Mesendoderm (in vitro differentiated cells): ENCODE results near the gene ZBTB7C.
A peak's percentile ranks its signal among the peaks of the same experiment; 100 is the strongest.

ENCODE experiments used
- DNase-seq: peaks from one replicate; pipeline ENCODE4 v3.0.0; 2013
- H2AK5ac ChIP-seq: 2 replicates; pipeline ENCODE4 v1.6.1; 2013; ENCODE audit warnings: low read length, inconsistent platforms
- H2BK120ac ChIP-seq: 2 replicates; pipeline ENCODE4 v1.6.1; 2013; ENCODE audit warnings: low read depth, mild to moderate bottlenecking, low read length, moderate library complexity, mixed read lengths
- H2BK15ac ChIP-seq: replicated peaks from 2 replicates; pipeline ENCODE4 v1.6.1; 2013; ENCODE audit warnings: low read depth, mild to moderate bottlenecking, moderate library complexity
- H2BK5ac ChIP-seq: 2 replicates; pipeline ENCODE4 v1.6.1; 2013; ENCODE audit warnings: low read length, inconsistent platforms
- H3K18ac ChIP-seq: 2 replicates; pipeline ENCODE4 v1.6.1; 2013; ENCODE audit warnings: mild to moderate bottlenecking, low read length, mixed read lengths
- H3K23ac ChIP-seq: one replicate; pipeline ENCODE4 v1.6.1; 2013; ENCODE audit warnings: low read length
- H3K27ac ChIP-seq: 2 replicates; pipeline ENCODE4 v1.5.1; 2013; ENCODE audit warnings: low read depth, mild to moderate bottlenecking, inconsistent platforms, low read length, moderate library complexity
- H3K27me3 ChIP-seq: 2 replicates; pipeline ENCODE4 v1.6.1; 2013; ENCODE audit warnings: low read length, control low read depth, mild to moderate bottlenecking, inconsistent platforms; ENCODE audit not compliant: insufficient read depth, poor library complexity
- H3K36me3 ChIP-seq: 2 replicates; pipeline ENCODE4 v1.6.1; 2013; ENCODE audit warnings: low read length, inconsistent platforms; ENCODE audit not compliant: control insufficient read depth, insufficient read depth
- H3K4ac ChIP-seq: one replicate; pipeline ENCODE4 v1.6.1; 2013; ENCODE audit warnings: low read depth, mild to moderate bottlenecking, low read length, moderate library complexity
- H3K4me1 ChIP-seq: 2 replicates; pipeline ENCODE4 v1.6.1; 2013; ENCODE audit warnings: low read depth, low read length, inconsistent platforms; ENCODE audit not compliant: control insufficient read depth
- H3K4me2 ChIP-seq: 2 replicates; pipeline ENCODE4 v1.6.1; 2013; ENCODE audit warnings: low read length
- H3K4me3 ChIP-seq: 2 replicates; pipeline ENCODE4 v1.5.1; 2013; ENCODE audit warnings: mild to moderate bottlenecking, low read length
- H3K56ac ChIP-seq: one replicate; pipeline ENCODE4 v1.6.1; 2013; ENCODE audit warnings: low read length
- H3K79me1 ChIP-seq: 2 replicates; pipeline ENCODE4 v1.6.1; 2013; ENCODE audit warnings: low read length, inconsistent platforms
- H3K79me2 ChIP-seq: 2 replicates; pipeline ENCODE4 v1.6.1; 2013; ENCODE audit warnings: mild to moderate bottlenecking, low read length; ENCODE audit not compliant: control insufficient read depth, insufficient read depth
- H3K9ac ChIP-seq: 2 replicates; pipeline ENCODE4 v1.6.1; 2013; ENCODE audit warnings: low read length, inconsistent platforms
- H4K5ac ChIP-seq: one replicate; pipeline ENCODE4 v1.6.1; 2013; ENCODE audit warnings: low read length
- H4K8ac ChIP-seq: one replicate; pipeline ENCODE4 v1.6.1; 2013; ENCODE audit warnings: low read depth, mild to moderate bottlenecking, control low read depth, low read length, moderate library complexity
- WGBS: extraction: QIAGEN DNeasy Blood & Tissue Kit; methylation state at CpG from one replicate; pipeline ENCODE4 v1.1.7; 2013; ENCODE audit warnings: low lambda C conversion rate, missing lambda C conversion rate; ENCODE audit not compliant: insufficient coverage; ENCODE audit errors: extremely low coverage; 5-methylcytosine and 5-hydroxymethylcytosine counted together

The ZBTB7C gene

GRCh38 chr18:48392268-48392667, 16.9 kb downstream of the ZBTB7C start:
- Histone ChIP-seq H3K27ac (no peak overlapping the region), H3K4me2 (no peak overlapping the region), H4K5ac (no peak overlapping the region), H4K8ac (no peak overlapping the region), H3K79me2 (no peaks in the 10 kb centered on the region), H3K56ac (no peak overlapping the region), H3K4me3 (no peak overlapping the region), H3K79me1 (no peaks in the 10 kb centered on the region), H2BK120ac (no peak overlapping the region), H2AK5ac (no peak overlapping the region), H2BK5ac (no peak overlapping the region), H3K4me1 (no peaks in the 10 kb centered on the region), H3K36me3 (no peaks in the 10 kb centered on the region), H3K23ac (no peak overlapping the region), H3K27me3 (no peaks in the 10 kb centered on the region), H2BK15ac (no peak overlapping the region), H3K9ac (no peak overlapping the region), H3K4ac (no peak overlapping the region), H3K18ac (peak overlapping the region; percentile 2)
- no peak for DNase-seq
- WGBS: no CpG with 5 or more reads among the region's 1 CpG

DNA sequence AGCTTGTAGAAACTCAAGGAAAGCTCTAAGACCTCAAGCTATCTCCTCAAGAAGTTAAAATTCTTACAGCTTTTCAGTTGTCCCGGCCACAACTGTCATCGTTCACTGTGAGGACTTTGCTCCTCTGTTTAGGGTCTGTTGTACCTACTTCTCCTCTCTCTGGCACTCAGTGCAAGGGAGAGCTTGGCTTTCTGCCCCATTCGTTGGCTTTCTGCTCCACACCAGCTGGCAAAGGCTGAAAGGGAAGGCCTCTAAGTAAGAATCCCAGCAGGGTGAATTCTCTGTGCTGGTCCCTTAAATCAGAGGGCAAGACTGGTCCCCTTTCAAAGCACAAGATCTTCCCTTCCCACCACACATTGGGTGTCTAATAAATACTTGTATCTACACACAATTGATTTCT, 17.3 kb downstream of the ZBTB7C start:
- H4K5ac ChIP-seq: no peak overlapping the region
- no peak overlapping the region for H2AK5ac ChIP-seq
- no peaks in the 10 kb centered on the region for H3K36me3 ChIP-seq
- no peak overlapping the region for H3K4me3 ChIP-seq
- H2BK5ac ChIP-seq: no peak overlapping the region
- no peak for DNase-seq
- no peak overlapping the region for H4K8ac ChIP-seq
- no peaks in the 10 kb centered on the region for H3K79me2 ChIP-seq
- H3K23ac ChIP-seq: no peak overlapping the region
- H2BK120ac ChIP-seq: no peak overlapping the region
- H3K79me1 ChIP-seq: no peaks in the 10 kb centered on the region
- no CpG with 5 or more reads among the region's 3 CpGs for WGBS
- H3K18ac ChIP-seq: peak overlapping the region; percentile 45
- no peak overlapping the region for H3K9ac ChIP-seq
- no peak overlapping the region for H3K27ac ChIP-seq
- no peak overlapping the region for H3K56ac ChIP-seq
- H3K4ac ChIP-seq: no peak overlapping the region
- H3K27me3 ChIP-seq: no peaks in the 10 kb centered on the region
- H3K4me2 ChIP-seq: no peak overlapping the region
- H2BK15ac ChIP-seq: no peak overlapping the region
- H3K4me1 ChIP-seq: no peaks in the 10 kb centered on the region

DNA sequence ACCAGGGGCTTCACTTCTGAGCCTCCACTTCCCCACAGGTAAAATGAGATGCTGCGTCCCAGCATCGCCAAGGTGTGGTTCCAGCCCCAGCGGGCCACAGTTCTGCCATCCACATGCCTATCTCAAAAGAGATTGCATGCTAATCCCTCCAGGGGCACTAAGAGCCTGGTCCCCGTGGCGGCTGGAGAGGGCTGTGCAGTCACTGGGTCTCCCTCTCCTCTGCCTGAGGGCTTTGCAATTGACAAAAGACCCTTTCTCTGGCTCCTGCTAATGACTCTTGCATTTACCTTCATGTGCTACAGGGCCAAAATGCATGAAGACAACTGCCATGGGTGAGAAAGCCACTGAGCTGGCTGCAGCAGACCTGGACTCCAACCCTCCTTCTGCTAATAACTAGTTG, 18.5 kb downstream of the ZBTB7C start:
- no peak overlapping the region for H3K4me3 ChIP-seq
- no peak overlapping the region for H2BK15ac ChIP-seq
- H3K23ac ChIP-seq: no peak overlapping the region
- no peak overlapping the region for H3K4me2 ChIP-seq
- H3K4me1 ChIP-seq: no peaks in the 10 kb centered on the region
- no peak overlapping the region for H4K8ac ChIP-seq
- H3K56ac ChIP-seq: no peak overlapping the region
- H2BK120ac ChIP-seq: no peak overlapping the region
- H2AK5ac ChIP-seq: no peak overlapping the region
- H3K79me2 ChIP-seq: no peaks in the 10 kb centered on the region
- no peak overlapping the region for H3K18ac ChIP-seq
- H3K9ac ChIP-seq: no peak overlapping the region
- no peak overlapping the region for H3K27ac ChIP-seq
- H3K36me3 ChIP-seq: no peaks in the 10 kb centered on the region
- H3K79me1 ChIP-seq: no peaks in the 10 kb centered on the region
- DNase-seq: peak; percentile 37
- H2BK5ac ChIP-seq: no peak overlapping the region
- H3K4ac ChIP-seq: no peak overlapping the region
- no peak overlapping the region for H4K5ac ChIP-seq
- no CpG with 5 or more reads among the region's 5 CpGs for WGBS
- no peaks in the 10 kb centered on the region for H3K27me3 ChIP-seq

GRCh38 chr18:48388478-48388877, 20.7 kb downstream of the ZBTB7C start:
- H2AK5ac ChIP-seq: no peak overlapping the region
- no peak overlapping the region for H3K18ac ChIP-seq
- H3K27ac ChIP-seq: no peak overlapping the region
- no peaks in the 10 kb centered on the region for H3K36me3 ChIP-seq
- no CpG with 5 or more reads among the region's 4 CpGs for WGBS
- H3K4me2 ChIP-seq: no peak overlapping the region
- no peak overlapping the region for H3K9ac ChIP-seq
- H3K79me2 ChIP-seq: no peaks in the 10 kb centered on the region
- no peaks in the 10 kb centered on the region for H3K27me3 ChIP-seq
- H2BK120ac ChIP-seq: no peak overlapping the region
- no peak overlapping the region for H2BK5ac ChIP-seq
- no peak for DNase-seq
- no peak overlapping the region for H3K4ac ChIP-seq
- no peak overlapping the region for H2BK15ac ChIP-seq
- H3K4me1 ChIP-seq: no peaks in the 10 kb centered on the region
- no peak overlapping the region for H3K23ac ChIP-seq
- H3K79me1 ChIP-seq: no peaks in the 10 kb centered on the region
- H3K4me3 ChIP-seq: no peak overlapping the region
- no peak overlapping the region for H4K8ac ChIP-seq
- no peak overlapping the region for H4K5ac ChIP-seq
- H3K56ac ChIP-seq: no peak overlapping the region

DNA sequence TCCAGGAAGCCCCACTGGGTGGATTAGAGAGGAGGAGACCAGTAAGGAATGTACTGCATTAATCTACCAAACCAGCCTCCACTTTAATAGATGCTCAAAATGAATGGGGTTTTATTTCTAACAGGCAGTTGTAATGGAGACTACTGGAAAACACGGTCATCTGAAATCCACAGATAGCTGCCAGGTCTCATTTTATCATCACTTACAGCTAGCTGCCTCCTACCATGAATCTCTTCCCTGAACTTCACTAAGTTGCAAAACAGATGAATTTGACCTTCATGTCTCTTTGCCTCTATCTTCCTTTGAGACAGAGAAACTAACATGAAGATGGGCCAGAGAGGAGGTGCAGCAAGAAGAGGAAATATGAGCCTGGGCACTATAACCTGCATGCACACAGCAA, 21.9 kb downstream of the ZBTB7C start:
- Histone ChIP-seq H3K79me2 (no peaks in the 10 kb centered on the region), H2BK15ac (no peak overlapping the region), H4K8ac (no peak overlapping the region), H3K4me2 (no peak overlapping the region), H3K56ac (no peak overlapping the region), H3K4ac (no peak overlapping the region), H3K4me3 (no peak overlapping the region), H3K27ac (no peak overlapping the region), H2AK5ac (no peak overlapping the region), H2BK5ac (no peak overlapping the region), H3K27me3 (no peaks in the 10 kb centered on the region), H3K4me1 (no peaks in the 10 kb centered on the region), H3K79me1 (no peaks in the 10 kb centered on the region), H3K18ac (no peak overlapping the region), H3K9ac (no peak overlapping the region), H3K23ac (no peak overlapping the region), H3K36me3 (no peaks in the 10 kb centered on the region), H2BK120ac (no peak overlapping the region), H4K5ac (no peak overlapping the region)
- DNase-seq: no peak
- no CpG with 5 or more reads among the region's 1 CpG for WGBS

DNA sequence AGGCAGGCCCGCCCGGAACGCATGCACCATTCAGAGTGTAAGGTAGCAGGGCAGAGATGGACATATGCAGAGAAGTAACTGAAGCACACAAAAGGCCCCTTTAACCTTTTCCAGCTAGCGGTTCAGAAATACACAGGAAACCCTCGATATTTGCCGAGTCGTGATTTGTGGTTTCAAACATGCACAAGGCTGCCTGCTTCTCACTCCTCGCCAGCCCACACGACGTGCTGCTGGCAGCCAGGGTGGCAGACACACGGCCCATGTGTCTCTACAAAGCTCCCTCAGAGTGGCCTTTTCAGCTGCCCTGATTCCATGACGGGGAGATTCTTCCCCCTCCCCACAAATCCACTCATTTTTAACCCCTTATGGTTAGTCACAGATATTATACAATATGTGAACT, 23.6 kb downstream of the ZBTB7C start:
- Histone ChIP-seq H3K18ac (no peak overlapping the region), H4K5ac (no peak overlapping the region), H3K4me1 (no peaks in the 10 kb centered on the region), H4K8ac (no peak overlapping the region), H3K4me2 (no peak overlapping the region), H3K27me3 (no peaks in the 10 kb centered on the region), H3K36me3 (no peaks in the 10 kb centered on the region), H2AK5ac (no peak overlapping the region), H3K56ac (no peak overlapping the region), H2BK15ac (no peak overlapping the region), H3K9ac (no peak overlapping the region), H3K23ac (no peak overlapping the region), H3K27ac (no peak overlapping the region), H2BK120ac (no peak overlapping the region), H3K79me2 (no peaks in the 10 kb centered on the region), H2BK5ac (no peak overlapping the region), H3K4ac (no peak overlapping the region), H3K79me1 (no peaks in the 10 kb centered on the region), H3K4me3 (no peak overlapping the region)
- no peak for DNase-seq
- WGBS: no CpG with 5 or more reads among the region's 12 CpGs
